Liver (tissue), 9 donors: ENCODE data around the gene ST6GALNAC4. TPM values are rescaled to one million over a fixed set of nuclear protein-coding genes. Genes with fewer than 3 reads are reported as not detected.

Source experiments
- DNase-seq: peaks from one replicate; pipeline ENCODE4 v3.0.0-alpha.2; 2017; ENCODE audit warnings: low spot score
- H3K27ac ChIP-seq, 2 donors: one replicate each; pipeline ENCODE4 v1.7.0; 2013; ENCODE audit warnings: inconsistent platforms in 2 of 2, low read length in 2 of 2, control low read depth in 1 of 2, low read depth in 1 of 2, mild to moderate bottlenecking in 1 of 2
- H3K27me3 ChIP-seq, 4 donors: one replicate each; pipeline versions ENCODE4 v1.6.1 to v1.7.0; 2013; ENCODE audit warnings: low read length in 3 of 4, inconsistent platforms in 1 of 4, mild to moderate bottlenecking in 1 of 4, moderate library complexity in 1 of 4; ENCODE audit not compliant: control insufficient read depth in 4 of 4, insufficient read depth in 4 of 4
- H3K36me3 ChIP-seq, 4 donors: one replicate each; pipeline versions ENCODE4 v1.6.1 to v1.7.0; 2013; ENCODE audit warnings: low read length in 3 of 4, mild to moderate bottlenecking in 3 of 4, low read depth in 1 of 4, moderate library complexity in 1 of 4; ENCODE audit not compliant: control insufficient read depth in 4 of 4, insufficient read depth in 3 of 4
- H3K4me1 ChIP-seq, 4 donors: one replicate each; pipeline versions ENCODE4 v1.6.1 to v1.7.0; 2013; ENCODE audit warnings: low read length in 3 of 4, mild to moderate bottlenecking in 3 of 4, moderate library complexity in 1 of 4; ENCODE audit not compliant: control insufficient read depth in 4 of 4, insufficient read depth in 4 of 4
- H3K4me3 ChIP-seq, 3 donors: one replicate each; pipeline versions ENCODE4 v1.6.1 to v1.7.0; 2013; ENCODE audit warnings: low read length in 3 of 3, control low read depth in 1 of 3, low read depth in 1 of 3, mild to moderate bottlenecking in 1 of 3
- H3K9ac ChIP-seq, 2 donors: one replicate each; pipeline ENCODE4 v1.7.0; 2013; ENCODE audit warnings: low read length in 2 of 2, mild to moderate bottlenecking in 2 of 2, moderate library complexity in 2 of 2, control low read depth in 1 of 2, low read depth in 1 of 2
- H3K9me3 ChIP-seq, 4 donors: one replicate each; pipeline versions ENCODE4 v1.6.1 to v1.7.0; 2013; ENCODE audit warnings: low read length in 3 of 4; ENCODE audit not compliant: control insufficient read depth in 4 of 4
- EGR1 ChIP-seq, 2 donors: IDR thresholded peaks; 2 replicates each; pipeline ENCODE4 v1.6.1; 2016 to 2018; ENCODE audit warnings: antibody characterized with exemption in 2 of 2, low read depth in 2 of 2
- FOXA1 ChIP-seq: IDR thresholded peaks from 2 replicates; pipeline ENCODE4 v1.6.1; 2016; ENCODE audit warnings: antibody characterized with exemption
- GABPA ChIP-seq, 2 donors: IDR thresholded peaks in 1 of 2; conservative IDR thresholded peaks in 1 of 2; 2 replicates each; pipeline ENCODE4 v1.6.1; 2016; ENCODE audit warnings: antibody characterized with exemption in 2 of 2, mild to moderate bottlenecking in 1 of 2, moderate library complexity in 1 of 2
- HNF4A ChIP-seq, 2 donors: conservative IDR thresholded peaks; 2 replicates each; pipeline ENCODE4 v1.6.1; 2016; ENCODE audit warnings: antibody characterized with exemption in 2 of 2, mild to moderate bottlenecking in 2 of 2
- HNF4G ChIP-seq: IDR thresholded peaks from 2 replicates; pipeline ENCODE4 v1.6.1; 2016; ENCODE audit warnings: antibody characterized with exemption
- JUND ChIP-seq, 2 donors: IDR thresholded peaks; 2 replicates each; pipeline ENCODE4 v1.6.1; 2016; ENCODE audit warnings: antibody characterized with exemption in 2 of 2
- RXRA ChIP-seq, 2 donors: IDR thresholded peaks; 2 replicates each; pipeline ENCODE4 v1.6.1; 2017 to 2018; ENCODE audit warnings: antibody characterized with exemption in 2 of 2, mild to moderate bottlenecking in 1 of 2
- YY1 ChIP-seq: IDR thresholded peaks from 2 replicates; pipeline ENCODE4 v1.6.1; 2016; ENCODE audit warnings: antibody characterized with exemption, mild to moderate bottlenecking
- WGBS: extraction: QIAGEN DNeasy Blood & Tissue Kit; methylation state at CpG from one replicate; pipeline ENCODE4 v1.1.7; 2013; 5-methylcytosine and 5-hydroxymethylcytosine counted together
- polyA plus RNA-seq, 2 donors: library from polyadenylated mRNA; stranded (reverse) in 1 of 2; unstranded in 1 of 2; fragments of 200-250 nt in 1 of 2; fragments of >200 nt in 1 of 2; fragmentation: Nextera tagmentation in 1 of 2; extraction: Ambion mirVana in 1 of 2; gene quantifications; one replicate each; pipeline versions ENCODE4 v1.2.1 to v1.2.3, GENCODE V29; 2013 to 2015
- total RNA-seq, 2 donors: library from RNA; depleted of rRNA; stranded (reverse); fragments of >200 nt; gene quantifications; one replicate each; pipeline ENCODE4 v1.2.3, GENCODE V29; 2014
- TF ChIP-seq, protein P1 (sequence below): IDR thresholded peaks from 2 replicates; pipeline ENCODE4 v1.6.1; 2016; ENCODE audit warnings: antibody characterized with exemption
- TF ChIP-seq, protein P2 (sequence below): IDR thresholded peaks from 2 replicates; pipeline ENCODE4 v1.6.1; 2016; ENCODE audit warnings: antibody characterized with exemption, mild to moderate bottlenecking
- TF ChIP-seq, protein P3 (sequence below): fragments of 150-350 bp; IDR thresholded peaks from 2 replicates; pipeline ENCODE4 v1.5.1; 2017; ENCODE audit warnings: improper control_type of control experiment, low read depth, low read length; ENCODE audit not compliant: missing input control
- donor health status: healthy.
- donor health status: healthy.
- donor health status: healthy.
- donor health status: healthy.
- donor health status: healthy.

Gene ST6GALNAC4
- total and polyA plus RNA-seq, 4 donors: 2.5 to 83.7 (median 7.5) TPM

DNA sequence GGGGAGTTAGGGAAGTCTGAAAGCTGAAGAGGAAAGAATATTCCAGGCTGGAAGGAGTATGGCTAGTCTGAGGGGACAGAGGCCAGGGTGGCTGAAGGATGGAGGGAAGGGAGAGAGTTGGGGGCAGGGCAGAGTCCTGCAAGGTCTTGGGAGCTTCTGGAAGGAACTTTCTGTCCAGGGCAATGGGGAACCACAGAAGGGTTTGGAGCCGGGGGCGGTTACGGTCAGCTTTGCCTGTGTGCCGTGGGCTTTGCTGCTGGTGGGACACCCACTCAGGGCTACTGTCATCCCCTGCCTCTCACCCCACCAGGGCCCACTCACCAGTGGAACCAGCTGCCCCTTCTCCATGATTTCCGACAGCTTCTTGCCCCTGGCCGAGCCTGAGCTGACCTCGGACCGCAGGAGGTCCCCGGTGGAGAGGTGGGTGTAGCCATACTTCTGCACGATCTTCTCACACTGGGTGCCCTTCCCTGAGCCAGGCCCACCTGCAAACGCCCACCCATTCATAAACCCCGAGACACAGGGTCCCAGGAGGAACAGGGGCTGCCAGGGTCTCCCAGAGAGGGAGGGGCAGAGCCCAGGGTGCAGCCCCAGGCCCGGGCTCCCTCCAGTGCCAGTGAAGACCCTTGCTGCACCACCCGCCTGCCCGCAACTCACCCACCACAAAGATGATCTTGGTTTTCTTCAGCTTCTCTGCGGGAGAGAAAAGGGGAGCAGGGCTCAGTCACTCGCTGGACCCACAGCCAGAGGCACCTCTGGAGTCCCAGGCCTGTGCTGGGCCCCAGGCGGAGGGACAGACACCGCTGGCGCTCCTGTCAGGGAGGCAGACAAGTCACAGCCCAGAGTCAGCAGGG, 44.2 kb downstream of the ST6GALNAC4 start:
- TF ChIP-seq, protein P1, sequence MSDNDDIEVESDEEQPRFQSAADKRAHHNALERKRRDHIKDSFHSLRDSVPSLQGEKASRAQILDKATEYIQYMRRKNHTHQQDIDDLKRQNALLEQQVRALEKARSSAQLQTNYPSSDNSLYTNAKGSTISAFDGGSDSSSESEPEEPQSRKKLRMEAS: no peak
- TF ChIP-seq EGR1 (IDR thresholded peaks at IDR 0.05; ENCODE audit: low read depth in 2 of 2): no peak
- TF ChIP-seq, protein P2, sequence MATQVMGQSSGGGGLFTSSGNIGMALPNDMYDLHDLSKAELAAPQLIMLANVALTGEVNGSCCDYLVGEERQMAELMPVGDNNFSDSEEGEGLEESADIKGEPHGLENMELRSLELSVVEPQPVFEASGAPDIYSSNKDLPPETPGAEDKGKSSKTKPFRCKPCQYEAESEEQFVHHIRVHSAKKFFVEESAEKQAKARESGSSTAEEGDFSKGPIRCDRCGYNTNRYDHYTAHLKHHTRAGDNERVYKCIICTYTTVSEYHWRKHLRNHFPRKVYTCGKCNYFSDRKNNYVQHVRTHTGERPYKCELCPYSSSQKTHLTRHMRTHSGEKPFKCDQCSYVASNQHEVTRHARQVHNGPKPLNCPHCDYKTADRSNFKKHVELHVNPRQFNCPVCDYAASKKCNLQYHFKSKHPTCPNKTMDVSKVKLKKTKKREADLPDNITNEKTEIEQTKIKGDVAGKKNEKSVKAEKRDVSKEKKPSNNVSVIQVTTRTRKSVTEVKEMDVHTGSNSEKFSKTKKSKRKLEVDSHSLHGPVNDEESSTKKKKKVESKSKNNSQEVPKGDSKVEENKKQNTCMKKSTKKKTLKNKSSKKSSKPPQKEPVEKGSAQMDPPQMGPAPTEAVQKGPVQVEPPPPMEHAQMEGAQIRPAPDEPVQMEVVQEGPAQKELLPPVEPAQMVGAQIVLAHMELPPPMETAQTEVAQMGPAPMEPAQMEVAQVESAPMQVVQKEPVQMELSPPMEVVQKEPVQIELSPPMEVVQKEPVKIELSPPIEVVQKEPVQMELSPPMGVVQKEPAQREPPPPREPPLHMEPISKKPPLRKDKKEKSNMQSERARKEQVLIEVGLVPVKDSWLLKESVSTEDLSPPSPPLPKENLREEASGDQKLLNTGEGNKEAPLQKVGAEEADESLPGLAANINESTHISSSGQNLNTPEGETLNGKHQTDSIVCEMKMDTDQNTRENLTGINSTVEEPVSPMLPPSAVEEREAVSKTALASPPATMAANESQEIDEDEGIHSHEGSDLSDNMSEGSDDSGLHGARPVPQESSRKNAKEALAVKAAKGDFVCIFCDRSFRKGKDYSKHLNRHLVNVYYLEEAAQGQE: no peak
- TF ChIP-seq GABPA (IDR thresholded peaks at IDR 0.05 in 1 of 2, conservative IDR thresholded peaks at IDR 0.05 in 1 of 2): no peak
- TF ChIP-seq RXRA (IDR thresholded peaks at IDR 0.05): no peak
- no peak for TF ChIP-seq FOXA1
- TF ChIP-seq HNF4G: no peak
- TF ChIP-seq JUND (IDR thresholded peaks at IDR 0.05): no peak
- TF ChIP-seq YY1: no peak

DNA sequence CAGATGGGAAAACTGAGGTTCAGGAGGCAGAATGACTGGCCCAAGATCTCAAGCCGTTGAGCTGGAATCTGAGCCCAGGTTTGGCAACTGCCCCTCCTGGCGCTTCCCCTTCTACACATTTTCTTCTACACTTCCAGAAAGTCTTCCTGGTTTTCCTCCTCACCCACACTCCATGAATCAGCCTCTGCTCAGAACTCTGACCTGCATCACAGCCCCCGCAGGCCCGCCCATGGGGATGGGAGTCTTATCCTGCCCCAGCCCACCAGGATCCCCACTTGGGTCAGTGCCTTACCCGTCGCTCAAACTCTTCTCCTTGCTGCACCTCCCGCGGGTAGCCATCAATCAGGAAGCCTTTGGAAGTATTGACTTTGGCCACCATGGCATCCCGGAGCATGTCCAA, 45.3 kb downstream of the ST6GALNAC4 start:
- Histone ChIP-seq H3K4me3 (no peak overlapping the region), H3K27me3 (no peaks in the 10 kb centered on the region), H3K9me3 (no peaks in the 10 kb centered on the region), H3K4me1 (peaks cover 6 to 22% (median 14%) of the 10 kb centered on the region in 4 donors), H3K36me3 (peaks cover 0 to 6% (median under 1%) of the 10 kb centered on the region in 4 donors), H3K27ac (no peak overlapping the region), H3K9ac (no peak overlapping the region)
- no peak for DNase-seq
- WGBS: 94% methylated on average over 9 of the region's 9 CpGs
- TF ChIP-seq, protein P1: no peak
- TF ChIP-seq, protein P3, sequence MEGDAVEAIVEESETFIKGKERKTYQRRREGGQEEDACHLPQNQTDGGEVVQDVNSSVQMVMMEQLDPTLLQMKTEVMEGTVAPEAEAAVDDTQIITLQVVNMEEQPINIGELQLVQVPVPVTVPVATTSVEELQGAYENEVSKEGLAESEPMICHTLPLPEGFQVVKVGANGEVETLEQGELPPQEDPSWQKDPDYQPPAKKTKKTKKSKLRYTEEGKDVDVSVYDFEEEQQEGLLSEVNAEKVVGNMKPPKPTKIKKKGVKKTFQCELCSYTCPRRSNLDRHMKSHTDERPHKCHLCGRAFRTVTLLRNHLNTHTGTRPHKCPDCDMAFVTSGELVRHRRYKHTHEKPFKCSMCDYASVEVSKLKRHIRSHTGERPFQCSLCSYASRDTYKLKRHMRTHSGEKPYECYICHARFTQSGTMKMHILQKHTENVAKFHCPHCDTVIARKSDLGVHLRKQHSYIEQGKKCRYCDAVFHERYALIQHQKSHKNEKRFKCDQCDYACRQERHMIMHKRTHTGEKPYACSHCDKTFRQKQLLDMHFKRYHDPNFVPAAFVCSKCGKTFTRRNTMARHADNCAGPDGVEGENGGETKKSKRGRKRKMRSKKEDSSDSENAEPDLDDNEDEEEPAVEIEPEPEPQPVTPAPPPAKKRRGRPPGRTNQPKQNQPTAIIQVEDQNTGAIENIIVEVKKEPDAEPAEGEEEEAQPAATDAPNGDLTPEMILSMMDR: no peak
- TF ChIP-seq HNF4A (conservative IDR thresholded peaks at IDR 0.05): no peak
- no peak for TF ChIP-seq FOXA1
- TF ChIP-seq GABPA (IDR thresholded peaks at IDR 0.05 in 1 of 2, conservative IDR thresholded peaks at IDR 0.05 in 1 of 2): no peak

More for the DNA sequence above, 44.2 kb downstream of the ST6GALNAC4 start:
- peaks cover 10 to 29% (median 19%) of the 10 kb centered on the region in 4 donors for H3K4me1 ChIP-seq
- H3K4me3 ChIP-seq: no peak overlapping the region
- H3K27ac ChIP-seq: no peak overlapping the region
- H3K27me3 ChIP-seq: no peaks in the 10 kb centered on the region
- 95% methylated on average over 20 of the region's 20 CpGs for WGBS
- H3K36me3 ChIP-seq: peaks cover 0 to 6% (median under 1%) of the 10 kb centered on the region in 4 donors
- DNase-seq: no peak
- no peaks in the 10 kb centered on the region for H3K9me3 ChIP-seq
- H3K9ac ChIP-seq: no peak overlapping the region
